GOT3 (cell line): ENCODE measurements around the gene NOP53.

ENCODE experiments used
- DNase-seq: peaks from one replicate; lab custom pipeline; 2025; ENCODE audit warnings: mixed read lengths; lab: John Stamatoyannopoulos, UW

The NOP53 gene

DNA sequence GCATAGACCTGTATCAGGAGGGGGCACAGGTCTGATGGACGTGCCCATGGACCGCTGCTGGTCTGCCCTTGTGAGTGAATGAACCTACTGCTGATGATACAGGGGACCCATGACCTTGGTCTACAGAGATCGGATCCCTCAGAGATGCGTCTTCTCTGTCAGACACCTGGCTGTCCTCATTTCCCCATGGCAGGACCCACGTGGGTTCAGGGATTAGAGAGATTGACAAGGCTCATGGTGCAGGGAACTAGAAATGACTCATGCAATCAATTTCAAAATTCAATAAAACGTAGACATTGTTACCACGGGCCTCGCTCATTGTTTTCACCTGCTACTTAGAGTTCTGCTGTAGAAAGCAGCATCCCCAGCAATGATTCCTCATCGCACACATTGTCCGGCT lies 60.0 kb downstream of the NOP53 start:
- DNase-seq, result no peak

DNA sequence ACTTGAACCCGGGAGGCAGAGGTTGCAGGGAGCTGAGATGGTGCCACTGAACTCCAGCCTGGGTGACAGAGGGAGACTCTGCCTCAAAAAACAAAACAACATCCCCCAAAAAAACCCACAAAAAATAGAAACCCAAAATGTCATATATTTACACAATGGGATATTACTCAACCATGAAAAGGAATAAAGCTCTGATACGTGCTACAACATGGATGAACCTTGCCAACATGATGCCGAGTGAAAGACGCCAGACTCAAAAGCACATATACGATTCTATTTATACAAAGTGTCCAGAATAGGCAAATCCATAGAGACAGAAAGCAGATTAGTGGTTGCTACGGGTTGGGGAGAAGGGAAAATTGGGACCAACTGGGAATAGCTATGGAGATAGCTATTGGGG lies 61.1 kb downstream of the NOP53 start:
- no peak for DNase-seq
